ENCODE measurements around the gene CHMP6.

DNA sequence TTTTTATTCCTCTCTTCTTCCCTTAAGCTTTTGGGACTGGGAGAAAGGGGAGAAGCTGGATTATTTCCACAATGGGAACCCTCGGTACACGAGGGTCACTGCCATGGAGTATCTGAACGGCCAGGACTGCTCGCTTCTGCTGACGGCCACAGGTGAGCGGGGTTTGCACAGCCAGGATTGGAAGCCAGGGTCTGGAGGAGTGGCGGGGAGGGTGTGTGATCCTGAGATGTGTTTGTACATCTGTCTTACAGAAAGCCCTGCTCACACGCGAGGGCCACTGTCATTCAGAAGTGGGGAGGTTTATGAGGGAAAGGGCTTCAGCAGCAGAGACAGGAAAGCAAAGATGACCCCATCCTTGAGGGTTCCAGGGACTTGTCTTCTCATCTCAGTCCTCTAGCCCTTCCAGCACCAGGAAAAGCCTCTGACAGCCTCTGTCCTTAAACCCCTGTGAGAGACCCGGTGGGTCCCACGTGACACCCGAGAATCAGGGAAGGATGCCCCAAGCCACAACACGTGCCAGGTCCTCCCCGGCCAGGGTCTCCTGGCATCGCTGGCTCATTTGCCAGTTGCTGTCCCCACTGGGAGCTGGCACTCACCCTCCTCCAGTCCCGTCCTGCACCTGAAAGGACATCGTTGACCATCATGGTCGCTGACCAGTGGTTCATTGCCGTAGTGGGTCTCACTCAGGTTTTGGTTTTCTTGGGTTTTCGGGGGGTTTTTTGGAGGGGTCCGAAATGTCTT, 44.3 kb upstream of the CHMP6 start:
- TF ChIP-seq, protein P1, sequence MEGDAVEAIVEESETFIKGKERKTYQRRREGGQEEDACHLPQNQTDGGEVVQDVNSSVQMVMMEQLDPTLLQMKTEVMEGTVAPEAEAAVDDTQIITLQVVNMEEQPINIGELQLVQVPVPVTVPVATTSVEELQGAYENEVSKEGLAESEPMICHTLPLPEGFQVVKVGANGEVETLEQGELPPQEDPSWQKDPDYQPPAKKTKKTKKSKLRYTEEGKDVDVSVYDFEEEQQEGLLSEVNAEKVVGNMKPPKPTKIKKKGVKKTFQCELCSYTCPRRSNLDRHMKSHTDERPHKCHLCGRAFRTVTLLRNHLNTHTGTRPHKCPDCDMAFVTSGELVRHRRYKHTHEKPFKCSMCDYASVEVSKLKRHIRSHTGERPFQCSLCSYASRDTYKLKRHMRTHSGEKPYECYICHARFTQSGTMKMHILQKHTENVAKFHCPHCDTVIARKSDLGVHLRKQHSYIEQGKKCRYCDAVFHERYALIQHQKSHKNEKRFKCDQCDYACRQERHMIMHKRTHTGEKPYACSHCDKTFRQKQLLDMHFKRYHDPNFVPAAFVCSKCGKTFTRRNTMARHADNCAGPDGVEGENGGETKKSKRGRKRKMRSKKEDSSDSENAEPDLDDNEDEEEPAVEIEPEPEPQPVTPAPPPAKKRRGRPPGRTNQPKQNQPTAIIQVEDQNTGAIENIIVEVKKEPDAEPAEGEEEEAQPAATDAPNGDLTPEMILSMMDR (conservative IDR thresholded peaks at IDR 0.05; ENCODE audit: low read length), result no peak
- no peak for TF ChIP-seq EZH2phosphoT487 (IDR thresholded peaks at IDR 0.05; ENCODE audit: borderline replicate concordance)
